Stomach (tissue), 9 donors: Measurements from ENCODE around the gene C15orf39. TPM values are rescaled to one million over a fixed set of nuclear protein-coding genes. Genes with fewer than 3 reads are reported as not detected.

Experiments used
- DNase-seq, 2 donors: peaks; one replicate each; pipeline versions ENCODE4 v3.0.0 to v3.0.0-alpha.2; 2013 to 2019
- H3K27ac ChIP-seq, 5 donors: fragments of 200-600 bp in 4 of 5; sonication (generic) in 4 of 5; one replicate each; pipeline ENCODE4 v1.5.1; 2013 to 2019; ENCODE audit warnings: mild to moderate bottlenecking in 1 of 5, moderate library complexity in 1 of 5
- H3K27me3 ChIP-seq, 3 donors: fragments of 200-600 bp; sonication (generic); one replicate each; pipeline ENCODE4 v1.5.1; 2017 to 2019; ENCODE audit warnings: mixed run types in 1 of 3
- H3K36me3 ChIP-seq, 4 donors: fragments of 200-600 bp; sonication (generic); 1 replicate in 3 of 4; 2 replicates in 1 of 4; pipeline ENCODE4 v1.5.1; 2016 to 2019
- H3K4me1 ChIP-seq, 4 donors: fragments of 200-600 bp; sonication (generic); one replicate each; pipeline ENCODE4 v1.5.1; 2016 to 2019
- H3K4me3 ChIP-seq, 4 donors: fragments of 200-600 bp; sonication (generic) in 3 of 4; one replicate each; pipeline ENCODE4 v1.5.1; 2016 to 2019; ENCODE audit warnings: mild to moderate bottlenecking in 1 of 4
- H3K9me3 ChIP-seq, 4 donors: fragments of 200-600 bp; sonication (generic); one replicate each; pipeline ENCODE4 v1.5.1; 2016 to 2019
- EP300 ChIP-seq: sonication (generic); formaldehyde crosslinking; IDR thresholded peaks from one replicate; pipeline ENCODE4 v1.6.1; 2017; ENCODE audit warnings: antibody characterized with exemption
- POLR2A ChIP-seq, 4 donors: fragments of 450-650 bp; IDR thresholded peaks; one replicate each; pipeline ENCODE4 v1.6.1; 2016; ENCODE audit warnings: antibody characterized with exemption in 4 of 4, control low read depth in 2 of 4, mild to moderate bottlenecking in 1 of 4, moderate library complexity in 1 of 4
- POLR2AphosphoS5 ChIP-seq, 3 donors: sonication (generic); formaldehyde crosslinking; IDR thresholded peaks; one replicate each; pipeline ENCODE4 v1.6.1; 2016; ENCODE audit warnings: antibody characterized with exemption in 3 of 3
- whole genome bisulfite sequencing, 5 donors: extraction: QIAGEN DNeasy Blood & Tissue Kit in 3 of 5; methylation state at CpG; one replicate each; pipeline versions ENCODE4 v1.1.5 to v1.1.7; 2013 to 2018; 5-methylcytosine and 5-hydroxymethylcytosine counted together
- intact Hi-C: fragments of 100-400 bp; cut with DNase I; formaldehyde crosslinking; loops from one replicate; pipeline ENCODE4 v1.15.1; 2023; ENCODE audit warnings: low total_unique reads
- polyA plus RNA-seq, 3 donors: library from polyadenylated mRNA; stranded (reverse); fragments of 200-250 nt; gene quantifications; one replicate each; pipeline ENCODE4 v1.2.3, GENCODE V29; 2013
- total RNA-seq, 5 donors: library from RNA; depleted of rRNA; stranded (reverse); fragments of >200 nt; gene quantifications; one replicate each; pipeline versions ENCODE4 v1.1.0 to v1.2.3, GENCODE V29; 2014 to 2016
- TF ChIP-seq, protein P1 (sequence below), 7 experiments: fragments of 450-650 bp in 4 of 7; fragments of 200-600 bp in 3 of 7; sonication (generic) in 3 of 7; IDR thresholded peaks; one replicate each; pipeline ENCODE4 v1.5.1; 2016 to 2019; ENCODE audit warnings: antibody characterized with exemption in 7 of 7, control low read depth in 2 of 7, mild to moderate bottlenecking in 1 of 7
- donor health status: healthy with polysubstance abuse.
- donor health status: Bipolar disorder and iron deficiency.
- donor health status: healthy.

The C15orf39 gene
- total and polyA plus RNA-seq, 8 donors = 3.1 to 29.1 (median 11.1) TPM

DNA sequence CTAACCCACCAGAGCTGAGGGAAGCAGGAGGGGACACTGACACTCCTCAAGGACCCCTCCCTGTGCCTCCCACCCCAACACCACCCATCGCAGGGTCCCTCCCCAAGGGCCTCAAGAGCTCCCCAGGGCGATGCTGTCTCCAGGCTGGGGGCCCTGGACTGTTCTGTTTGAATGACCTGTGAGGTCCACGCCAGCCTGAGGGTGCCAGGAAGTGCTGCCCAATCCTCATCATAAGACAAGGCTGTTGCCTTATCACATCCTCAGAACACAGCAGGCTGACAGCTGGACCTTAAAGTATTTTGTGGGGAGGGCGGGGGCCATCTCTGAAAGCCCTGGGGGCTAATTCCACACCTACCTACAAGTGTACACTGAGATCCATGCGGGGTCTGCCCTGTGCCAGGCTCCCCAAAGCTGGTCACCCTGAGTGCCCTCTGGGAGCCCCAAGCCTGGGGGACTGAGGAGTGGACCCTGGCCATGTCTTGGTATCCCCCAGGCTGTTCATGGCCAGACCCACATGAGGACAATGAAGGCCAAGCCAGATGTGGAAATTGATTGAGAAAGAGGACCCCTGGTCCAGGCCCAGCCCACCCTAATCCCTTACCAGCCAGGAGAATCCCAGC is 32.6 kb downstream of the C15orf39 start:
- H3K36me3 ChIP-seq = no peaks in the 10 kb centered on the region
- TF ChIP-seq POLR2A (IDR thresholded peaks at IDR 0.05) = no peak
- TF ChIP-seq EP300 = no peak
- H3K27me3 ChIP-seq = peaks cover 0 to 74% (median 8%) of the 10 kb centered on the region in 3 donors
- 69 to 81% (median 78%) methylated on average over 3 to 5 of the region's 5 CpGs for WGBS, 5 donors
- no peaks in the 10 kb centered on the region for H3K9me3 ChIP-seq
- H3K4me3 ChIP-seq = no peak overlapping the region
- H3K27ac ChIP-seq = no peak overlapping the region
- intact Hi-C loops = no loop called here
- no peak for DNase-seq
- H3K4me1 ChIP-seq = no peaks in the 10 kb centered on the region

DNA sequence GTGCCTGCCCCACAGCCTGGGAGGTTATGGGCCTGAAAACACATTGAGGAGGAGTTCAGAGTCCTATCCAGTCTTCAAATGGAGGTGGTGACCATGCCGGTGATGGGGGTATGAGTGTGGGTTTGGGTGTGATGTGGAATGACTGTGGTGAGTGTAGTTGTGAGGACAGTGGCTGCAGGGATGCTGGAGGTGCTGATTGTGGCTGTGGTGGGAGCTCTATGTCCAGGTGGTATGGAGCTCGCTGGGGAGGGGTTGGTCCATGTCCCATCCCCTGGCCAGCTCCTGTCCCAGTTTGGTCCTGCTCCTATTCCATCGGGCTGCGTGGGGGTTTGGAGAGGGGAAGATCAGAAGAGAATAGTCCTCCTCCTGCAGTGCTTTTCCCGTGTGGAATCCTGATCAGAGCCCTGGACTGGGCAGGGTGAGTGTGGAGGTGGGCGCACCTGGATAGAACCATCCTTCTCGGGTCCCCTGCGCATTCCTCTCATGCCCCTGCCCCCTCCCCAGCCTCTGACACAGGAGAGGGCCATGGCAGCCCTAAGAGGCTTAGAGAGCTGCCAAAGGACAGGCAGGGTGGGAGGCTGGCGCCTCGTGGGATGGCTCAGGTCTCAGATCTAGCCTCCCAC is 33.5 kb downstream of the C15orf39 start:
- Histone ChIP-seq H3K4me1 (no peaks in the 10 kb centered on the region), H3K4me3 (no peak overlapping the region), H3K9me3 (no peaks in the 10 kb centered on the region), H3K27me3 (peaks cover 0 to 68% (median 8%) of the 10 kb centered on the region in 3 donors), H3K36me3 (no peaks in the 10 kb centered on the region), H3K27ac (no peak overlapping the region)
- 79 to 87% (median 80%) methylated on average over 8 to 10 of the region's 10 CpGs for WGBS, 5 donors
- no peak for DNase-seq
- TF ChIP-seq POLR2A (IDR thresholded peaks at IDR 0.05) = no peak
- TF ChIP-seq EP300 = no peak
- TF ChIP-seq, protein P1, sequence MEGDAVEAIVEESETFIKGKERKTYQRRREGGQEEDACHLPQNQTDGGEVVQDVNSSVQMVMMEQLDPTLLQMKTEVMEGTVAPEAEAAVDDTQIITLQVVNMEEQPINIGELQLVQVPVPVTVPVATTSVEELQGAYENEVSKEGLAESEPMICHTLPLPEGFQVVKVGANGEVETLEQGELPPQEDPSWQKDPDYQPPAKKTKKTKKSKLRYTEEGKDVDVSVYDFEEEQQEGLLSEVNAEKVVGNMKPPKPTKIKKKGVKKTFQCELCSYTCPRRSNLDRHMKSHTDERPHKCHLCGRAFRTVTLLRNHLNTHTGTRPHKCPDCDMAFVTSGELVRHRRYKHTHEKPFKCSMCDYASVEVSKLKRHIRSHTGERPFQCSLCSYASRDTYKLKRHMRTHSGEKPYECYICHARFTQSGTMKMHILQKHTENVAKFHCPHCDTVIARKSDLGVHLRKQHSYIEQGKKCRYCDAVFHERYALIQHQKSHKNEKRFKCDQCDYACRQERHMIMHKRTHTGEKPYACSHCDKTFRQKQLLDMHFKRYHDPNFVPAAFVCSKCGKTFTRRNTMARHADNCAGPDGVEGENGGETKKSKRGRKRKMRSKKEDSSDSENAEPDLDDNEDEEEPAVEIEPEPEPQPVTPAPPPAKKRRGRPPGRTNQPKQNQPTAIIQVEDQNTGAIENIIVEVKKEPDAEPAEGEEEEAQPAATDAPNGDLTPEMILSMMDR (IDR thresholded peaks at IDR 0.05) = no peak
- no peak for TF ChIP-seq POLR2AphosphoS5 (IDR thresholded peaks at IDR 0.05)
- intact Hi-C loops = no loop called here

DNA sequence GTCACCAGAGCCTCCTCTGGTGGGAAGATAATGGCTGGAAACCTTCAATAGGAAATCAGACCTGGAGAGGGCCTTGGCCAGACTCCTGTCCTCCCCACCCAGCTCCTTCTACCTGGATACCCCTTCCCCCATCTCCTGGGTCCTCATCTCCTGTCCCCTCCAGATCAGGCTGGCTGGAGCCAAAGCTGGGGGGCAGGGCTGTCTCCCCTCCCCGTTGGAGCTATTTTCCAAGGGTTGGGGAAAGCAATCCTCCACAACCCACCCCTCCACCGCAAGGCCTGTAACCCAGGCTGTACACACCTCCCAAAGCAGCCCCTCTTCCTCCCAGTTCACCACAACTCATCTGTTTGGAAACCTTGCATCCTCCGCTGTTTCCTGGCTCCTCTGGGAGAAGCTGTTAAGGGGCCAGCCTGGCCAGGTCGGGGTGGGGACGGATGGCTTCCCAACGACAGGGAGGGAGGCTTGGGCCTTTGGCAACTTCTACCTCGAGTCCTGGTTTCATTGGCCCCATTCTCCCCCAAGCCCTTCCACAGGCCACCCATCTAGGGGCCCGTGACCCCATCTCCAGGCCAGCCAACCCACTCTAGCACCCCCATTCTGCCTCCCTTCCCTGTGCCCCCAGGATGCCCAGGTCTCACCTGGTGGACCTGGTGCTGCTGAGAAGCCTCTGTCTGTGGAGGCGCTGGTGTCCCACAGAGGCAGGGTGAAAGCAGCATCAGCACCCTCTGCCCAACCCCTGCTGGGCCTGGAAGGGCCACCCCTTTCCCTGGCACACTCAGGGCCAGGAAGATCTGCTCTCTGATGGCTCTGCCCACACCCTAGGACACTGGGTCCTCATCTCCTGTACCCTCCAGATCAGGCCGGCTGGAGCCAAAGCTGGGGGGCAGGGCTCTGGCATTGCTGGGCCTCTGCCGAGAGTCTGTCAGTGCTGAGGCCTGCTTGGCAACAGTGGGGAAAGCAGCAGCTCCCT is 34.4 kb downstream of the C15orf39 start:
- no peak for DNase-seq
- 78 to 83% (median 79%) methylated on average over 8 to 11 of the region's 11 CpGs for WGBS, 5 donors

DNA sequence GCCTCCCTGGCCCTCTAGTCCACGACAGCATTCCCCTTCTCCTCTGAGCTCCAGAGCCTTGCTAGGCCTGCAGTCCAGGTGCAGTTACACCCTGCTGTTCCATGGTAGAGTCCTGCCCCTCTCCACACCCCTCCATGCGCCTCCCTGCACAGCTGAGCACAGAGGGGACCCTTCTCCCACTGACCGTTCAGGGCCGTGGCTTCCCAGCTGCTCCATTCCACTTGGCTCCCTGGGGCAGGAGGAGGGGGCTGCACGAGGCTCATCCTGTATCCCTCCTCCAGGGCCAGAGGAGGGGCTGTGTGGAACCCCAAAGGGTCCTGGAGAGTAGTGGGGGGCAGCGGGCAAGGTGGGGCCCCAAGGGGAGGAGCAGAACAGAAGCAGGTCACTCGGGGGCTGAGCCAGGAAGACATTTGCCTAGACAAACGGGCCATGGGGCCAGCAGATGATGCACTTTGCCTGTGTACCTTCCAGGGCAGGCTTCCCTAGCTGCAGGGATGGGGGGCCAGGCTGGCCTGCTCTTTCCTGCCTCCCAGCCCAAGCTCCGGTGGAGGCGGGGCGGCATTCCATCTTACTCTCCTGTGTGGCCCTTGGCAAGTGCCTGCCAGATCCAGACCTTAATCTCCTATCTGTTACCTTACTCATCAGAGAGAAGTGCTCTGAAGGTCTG is 35.8 kb downstream of the C15orf39 start:
- H3K36me3 ChIP-seq = no peaks in the 10 kb centered on the region
- intact Hi-C loops = no loop called here
- WGBS, 5 donors = 61 to 78% (median 69%) methylated on average over 9 to 11 of the region's 11 CpGs
- peaks cover 0 to 55% (median 8%) of the 10 kb centered on the region in 3 donors for H3K27me3 ChIP-seq
- no peak overlapping the region for H3K27ac ChIP-seq
- DNase-seq = no peak
- no peak overlapping the region for H3K4me3 ChIP-seq
- no peaks in the 10 kb centered on the region for H3K4me1 ChIP-seq
- no peaks in the 10 kb centered on the region for H3K9me3 ChIP-seq
- TF ChIP-seq POLR2A (IDR thresholded peaks at IDR 0.05) = no peak
- TF ChIP-seq, protein P1 (IDR thresholded peaks at IDR 0.05) = no peak
- TF ChIP-seq EP300 = no peak
- TF ChIP-seq POLR2AphosphoS5 (IDR thresholded peaks at IDR 0.05) = no peak

More for the DNA sequence above, 34.4 kb downstream of the C15orf39 start:
- Histone ChIP-seq H3K4me3 (no peak overlapping the region), H3K36me3 (no peaks in the 10 kb centered on the region), H3K9me3 (no peaks in the 10 kb centered on the region), H3K27ac (no peak overlapping the region), H3K27me3 (peaks cover 0 to 68% (median 11%) of the 10 kb centered on the region in 3 donors), H3K4me1 (no peaks in the 10 kb centered on the region)
- TF ChIP-seq, protein P1 (IDR thresholded peaks at IDR 0.05) = no peak
- TF ChIP-seq POLR2AphosphoS5 (IDR thresholded peaks at IDR 0.05) = no peak
- no peak for TF ChIP-seq POLR2A (IDR thresholded peaks at IDR 0.05)
- TF ChIP-seq EP300 = no peak
- intact Hi-C loops = no loop called here
